SU-DHL-6 (cell line): ENCODE measurements around the gene ELP5.

Experiments used
- H2AFZ ChIP-seq: fragments of 200-600 bp; sonication (generic); 2 replicates; pipeline ENCODE4 v1.6.1; 2014; ENCODE audit warnings: low read depth, mild to moderate bottlenecking, moderate library complexity, mixed read lengths, antibody characterized with exemption, low read length; ENCODE audit not compliant: severe bottlenecking
- H3F3A ChIP-seq: fragments of 200-600 bp; shearing (Covaris generic); 2 replicates; pipeline ENCODE4 v1.6.0; 2016; ENCODE audit warnings: antibody characterized with exemption, mild to moderate bottlenecking; ENCODE audit not compliant: insufficient read depth
- H3K27ac ChIP-seq: fragments of 200-600 bp; sonication (generic); 2 replicates; pipeline ENCODE4 v1.5.1; 2016; ENCODE audit warnings: low read depth, mild to moderate bottlenecking, low read length, moderate library complexity, mixed read lengths
- H3K27me3 ChIP-seq: fragments of 200-600 bp; sonication (generic), shearing (Covaris generic); 2 replicates; pipeline ENCODE4 v1.6.0; 2014; ENCODE audit warnings: mild to moderate bottlenecking, low read length
- H3K36me3 ChIP-seq: fragments of 200-600 bp; sonication (generic); 2 replicates; pipeline ENCODE4 v1.6.1; 2014; ENCODE audit warnings: mild to moderate bottlenecking, low read length, mixed read lengths
- H3K4me2 ChIP-seq: fragments of 300-600, 200-600 bp; shearing (Covaris generic), sonication (generic); 2 replicates; pipeline ENCODE4 v1.6.0; 2014; ENCODE audit warnings: low read length, low read depth, mild to moderate bottlenecking; ENCODE audit not compliant: poor library complexity, severe bottlenecking
- H3K4me3 ChIP-seq: fragments of 200-600 bp; sonication (generic); 2 replicates; pipeline ENCODE4 v1.5.1; 2014; ENCODE audit warnings: antibody characterized with exemption, low read length, mild to moderate bottlenecking, mixed read lengths; ENCODE audit not compliant: insufficient read depth, poor library complexity, severe bottlenecking
- H3K79me2 ChIP-seq: fragments of 200-600 bp; sonication (generic); 2 replicates; pipeline ENCODE4 v1.6.1; 2014; ENCODE audit warnings: mild to moderate bottlenecking, low read length, moderate library complexity; ENCODE audit not compliant: insufficient read depth
- H3K9ac ChIP-seq: fragments of 200-600 bp; sonication (generic); 2 replicates; pipeline ENCODE4 v1.7.0; 2014; ENCODE audit warnings: mild to moderate bottlenecking, low read length
- H3K9me2 ChIP-seq: fragments of 200-600 bp; sonication (generic); replicated peaks from 2 replicates; pipeline ENCODE4 v1.6.1; 2014; ENCODE audit warnings: low read length; ENCODE audit not compliant: insufficient read depth
- H3K9me3 ChIP-seq: fragments of 200-600 bp; sonication (generic); 2 replicates; pipeline ENCODE4 v1.6.1; 2014; ENCODE audit warnings: low read length, mixed read lengths; ENCODE audit not compliant: insufficient read depth
- H4K20me1 ChIP-seq: fragments of 200-600 bp; sonication (generic); 2 replicates; pipeline ENCODE4 v1.6.1; 2014; ENCODE audit warnings: low read depth, mild to moderate bottlenecking, antibody characterized with exemption, low read length, moderate library complexity, mixed read lengths
- EZH2phosphoT487 ChIP-seq: fragments of 200-600 bp; sonication (generic), shearing (Covaris generic); conservative IDR thresholded peaks from 2 replicates; pipeline ENCODE4 v1.6.1; 2018; ENCODE audit warnings: mild to moderate bottlenecking, antibody characterized with exemption, low read length, moderate library complexity, mixed read lengths
- TF ChIP-seq, protein P1 (sequence below): fragments of 200-600 bp; sonication (generic); IDR thresholded peaks from one replicate; pipeline ENCODE4 v1.5.1; 2017; ENCODE audit warnings: antibody characterized with exemption, mild to moderate bottlenecking, low read length, moderate library complexity; ENCODE audit not compliant: insufficient read depth, poor library complexity, severe bottlenecking

The ELP5 gene

DNA sequence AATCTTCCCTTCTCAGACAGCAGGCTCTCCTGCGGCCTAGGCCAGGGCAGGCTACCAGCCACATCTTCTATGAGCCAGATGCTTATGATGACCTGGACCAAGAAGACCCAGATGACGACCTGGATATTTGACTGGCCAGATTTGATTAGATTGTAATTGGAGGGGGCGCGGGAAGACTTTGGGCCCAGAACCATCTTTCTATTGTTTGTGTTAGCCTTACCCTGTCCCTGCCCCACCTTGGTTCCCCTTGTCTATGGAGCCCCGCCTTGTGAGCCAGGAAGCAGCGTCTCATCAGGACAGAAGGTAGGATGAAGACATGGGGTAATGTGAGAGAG lies 7.5 kb downstream of the ELP5 start:
- H3K9ac ChIP-seq, result no peak overlapping the region
- no peaks in the 10 kb centered on the region for H3F3A ChIP-seq
- H3K4me2 ChIP-seq, result no peak overlapping the region
- H3K27ac ChIP-seq, result no peak overlapping the region
- no peaks in the 10 kb centered on the region for H3K27me3 ChIP-seq
- H3K4me3 ChIP-seq, result no peak overlapping the region
- H2AFZ ChIP-seq, result no peak overlapping the region
- H3K9me3 ChIP-seq, result no peaks in the 10 kb centered on the region
- peaks cover 7% of the 10 kb centered on the region; the same call in 1 of the 2 replicates for H3K36me3 ChIP-seq
- TF ChIP-seq EZH2phosphoT487, result no peak
- TF ChIP-seq, protein P1, sequence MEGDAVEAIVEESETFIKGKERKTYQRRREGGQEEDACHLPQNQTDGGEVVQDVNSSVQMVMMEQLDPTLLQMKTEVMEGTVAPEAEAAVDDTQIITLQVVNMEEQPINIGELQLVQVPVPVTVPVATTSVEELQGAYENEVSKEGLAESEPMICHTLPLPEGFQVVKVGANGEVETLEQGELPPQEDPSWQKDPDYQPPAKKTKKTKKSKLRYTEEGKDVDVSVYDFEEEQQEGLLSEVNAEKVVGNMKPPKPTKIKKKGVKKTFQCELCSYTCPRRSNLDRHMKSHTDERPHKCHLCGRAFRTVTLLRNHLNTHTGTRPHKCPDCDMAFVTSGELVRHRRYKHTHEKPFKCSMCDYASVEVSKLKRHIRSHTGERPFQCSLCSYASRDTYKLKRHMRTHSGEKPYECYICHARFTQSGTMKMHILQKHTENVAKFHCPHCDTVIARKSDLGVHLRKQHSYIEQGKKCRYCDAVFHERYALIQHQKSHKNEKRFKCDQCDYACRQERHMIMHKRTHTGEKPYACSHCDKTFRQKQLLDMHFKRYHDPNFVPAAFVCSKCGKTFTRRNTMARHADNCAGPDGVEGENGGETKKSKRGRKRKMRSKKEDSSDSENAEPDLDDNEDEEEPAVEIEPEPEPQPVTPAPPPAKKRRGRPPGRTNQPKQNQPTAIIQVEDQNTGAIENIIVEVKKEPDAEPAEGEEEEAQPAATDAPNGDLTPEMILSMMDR, result no peak
- no peaks in the 10 kb centered on the region for H4K20me1 ChIP-seq
- H3K9me2 ChIP-seq, result no peaks in the 10 kb centered on the region
- no peaks in the 10 kb centered on the region for H3K79me2 ChIP-seq

GRCh38 chr17:7260151-7260550 lies 8.1 kb downstream of the ELP5 start:
- H3K27me3 ChIP-seq, result no peaks in the 10 kb centered on the region
- no peak overlapping the region for H2AFZ ChIP-seq
- no peak overlapping the region for H3K4me2 ChIP-seq
- H3K9me2 ChIP-seq, result no peaks in the 10 kb centered on the region
- TF ChIP-seq EZH2phosphoT487, result no peak
- TF ChIP-seq, protein P1, result no peak
- H3K27ac ChIP-seq, result no peak overlapping the region
- no peaks in the 10 kb centered on the region for H3K79me2 ChIP-seq
- no peaks in the 10 kb centered on the region for H3F3A ChIP-seq
- H3K9me3 ChIP-seq, result no peaks in the 10 kb centered on the region
- no peak overlapping the region for H3K4me3 ChIP-seq
- H4K20me1 ChIP-seq, result no peaks in the 10 kb centered on the region
- H3K9ac ChIP-seq, result no peak overlapping the region
- H3K36me3 ChIP-seq, result 0 out of 2 replicates have a peak, but pooled peaks cover 2% of the 10 kb centered on the region

DNA sequence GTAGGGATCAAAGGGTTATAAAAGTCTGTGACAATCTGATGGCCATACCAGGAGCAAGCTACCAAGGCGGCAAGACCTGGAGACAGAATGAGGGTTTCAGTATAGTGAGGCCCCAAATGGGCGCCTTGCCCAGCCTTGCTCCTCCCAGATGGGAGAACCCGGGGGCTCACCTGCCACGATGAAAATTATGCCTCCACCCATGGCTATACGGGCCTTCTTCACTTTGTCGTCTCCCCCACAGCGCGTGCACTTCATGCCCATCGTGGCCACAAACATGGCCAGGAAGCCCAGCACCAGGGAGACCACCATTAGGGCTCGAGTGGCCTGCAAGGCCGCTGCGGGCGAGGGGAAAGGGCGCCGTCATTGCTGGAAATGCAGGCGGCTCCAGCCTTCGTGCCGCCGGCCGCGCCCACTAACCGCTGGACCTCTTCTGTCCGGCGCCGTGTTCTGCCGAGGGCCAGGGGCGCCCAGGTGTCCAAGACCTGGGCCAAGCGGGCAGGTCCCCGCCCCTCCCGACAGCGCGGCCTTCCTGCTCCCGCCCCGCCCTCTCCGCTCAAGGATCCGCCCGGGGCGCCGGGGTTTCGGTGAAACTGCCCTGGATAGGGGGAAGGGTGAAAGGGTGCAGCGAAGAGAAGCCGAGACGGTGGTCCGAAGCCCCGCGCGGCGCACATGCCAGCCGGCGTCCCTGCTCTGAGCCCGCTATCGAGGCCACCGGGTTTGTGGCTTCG lies 8.8 kb downstream of the ELP5 start:
- no peaks in the 10 kb centered on the region for H3K79me2 ChIP-seq
- no peak overlapping the region for H3K9ac ChIP-seq

More for the DNA sequence above, 8.8 kb downstream of the ELP5 start:
- Histone ChIP-seq H3K4me3 (no peak overlapping the region), H3K4me2 (no peak overlapping the region), H3K9me2 (no peaks in the 10 kb centered on the region), H3F3A (no peaks in the 10 kb centered on the region), H3K9me3 (no peaks in the 10 kb centered on the region), H4K20me1 (no peaks in the 10 kb centered on the region), H3K27ac (no peak overlapping the region), H2AFZ (no peak overlapping the region), H3K36me3 (0 out of 2 replicates have a peak, but pooled peaks cover 2% of the 10 kb centered on the region), H3K27me3 (no peaks in the 10 kb centered on the region)
- TF ChIP-seq EZH2phosphoT487, result no peak
- TF ChIP-seq, protein P1, result no peak
